Epithelial cell of esophagus (primary cell): Measurements from ENCODE around the gene CRNKL1.

Experiments used
- DNase-seq: peaks from one replicate; pipeline ENCODE4 v3.0.0; 2010; ENCODE audit warnings: low read depth
- H3K4me3 ChIP-seq: 2 replicates; pipeline ENCODE4 v1.5.1; 2011; ENCODE audit warnings: mild to moderate bottlenecking, low read length, control low read depth
- CTCF ChIP-seq: IDR thresholded peaks from 2 replicates; pipeline ENCODE4 v1.5.1; 2011; ENCODE audit warnings: low read depth, mild to moderate bottlenecking, low read length, control low read depth, inconsistent platforms; ENCODE audit not compliant: insufficient read depth; ENCODE audit errors: missing control alignments

The CRNKL1 gene

GRCh38 chr20:19993958-19994669, 58.2 kb downstream of the CRNKL1 start:
- no peak for TF ChIP-seq CTCF
- DNase-seq = peak; percentile 90
- H3K4me3 ChIP-seq = no peak overlapping the region

- TF ChIP-seq CTCF = no peak
- DNase-seq = peak; percentile 91
- H3K4me3 ChIP-seq = peak overlapping the region; percentile 11
Measured at GRCh38 chr20:19992996-19993908, 59.0 kb downstream of the CRNKL1 start.

- no peak for TF ChIP-seq CTCF
- no peak overlapping the region for H3K4me3 ChIP-seq
- DNase-seq = no peak
Measured at GRCh38 chr20:19991854-19992253, 60.4 kb downstream of the CRNKL1 start.

- DNase-seq = no peak
- H3K4me3 ChIP-seq = no peak overlapping the region
- TF ChIP-seq CTCF = no peak
Measured at GRCh38 chr20:19991308-19991707, 61.0 kb downstream of the CRNKL1 start.

- H3K4me3 ChIP-seq = no peak overlapping the region
- DNase-seq = no peak
- no peak for TF ChIP-seq CTCF
Measured at GRCh38 chr20:19990850-19991249, 61.4 kb downstream of the CRNKL1 start.

- H3K4me3 ChIP-seq = no peak overlapping the region
- DNase-seq = no peak
- TF ChIP-seq CTCF = no peak
Measured at GRCh38 chr20:19987046-19987445, 65.2 kb downstream of the CRNKL1 start.
